Activated CD4-positive, alpha-beta T cell treated with anti-CD3 and anti-CD28 coated beads for 36 hours (primary cell): ENCODE measurements around the gene PPP4C. TPM values are rescaled to one million over a fixed set of nuclear protein-coding genes. Genes with fewer than 3 reads are reported as not detected.
A peak's percentile ranks its signal among the peaks of the same experiment; 100 is the strongest.

ENCODE experiments used
- ATAC-seq: fragments of 200-7000 bp; cut with Tn5 transposase; one replicate; pipeline ENCODE4 v1.10.0; 2021; ENCODE audit warnings: mild to moderate bottlenecking, moderate library complexity
- CTCF ChIA-PET: fragments of 350-600 bp; sonication (Branson Sonifier 250); formaldehyde crosslinking; loops from one replicate; lab custom pipeline; 2021; ENCODE audit warnings: antibody characterized with exemption; lab: Charles Lee
- POLR2A ChIA-PET: fragments of 350-600 bp; sonication (Branson Sonifier 250); formaldehyde crosslinking; loops from one replicate; lab custom pipeline; 2021; ENCODE audit warnings: antibody characterized with exemption, inconsistent platforms; lab: Charles Lee
- DNase-seq: peaks from one replicate; pipeline ENCODE4 v3.0.0-alpha.2; 2020
- H3K27ac Mint-ChIP-seq: one replicate; pipeline ENCODE4 v1.8.0; 2021; ENCODE audit warnings: mixed read lengths
- H3K27me3 Mint-ChIP-seq: one replicate; pipeline ENCODE4 v1.8.0; 2021; ENCODE audit warnings: mixed read lengths
- H3K36me3 Mint-ChIP-seq: one replicate; pipeline ENCODE4 v1.8.0; 2021; ENCODE audit warnings: low read depth, mixed read lengths
- H3K4me1 Mint-ChIP-seq: one replicate; pipeline ENCODE4 v1.8.0; 2021; ENCODE audit warnings: mixed read lengths
- H3K4me3 Mint-ChIP-seq: one replicate; pipeline ENCODE4 v1.8.0; 2021; ENCODE audit warnings: mild to moderate bottlenecking, moderate library complexity, mixed read lengths
- H3K9me3 Mint-ChIP-seq: one replicate; pipeline ENCODE4 v1.8.0; 2021; ENCODE audit warnings: low read depth, mixed read lengths
- intact Hi-C, 2 experiments: fragments of 100-400 bp; cut with DNase I in 1 of 2; cut with micrococcal nuclease in 1 of 2; formaldehyde crosslinking; loops; one replicate each; pipeline versions ENCODE4 v1.14.2 to v1.15.1; 2022 to 2024; cut with DNase I, micrococcal nuclease
- total RNA-seq, 2 experiments: library from RNA; stranded (reverse); gene quantifications; one replicate each; pipeline ENCODE4 v1.2.3, GENCODE V29; 2021

Gene PPP4C
- total RNA-seq, 2 experiments from 2014 or later: 106 to 113 TPM

- no peak overlapping the region for H3K27ac Mint-ChIP-seq
- peak; percentile 84 for ATAC-seq
- ChIA-PET POLR2A (interaction anchor here (1.0 to 1.1 kb wide), 2 partner anchors 10 to 36 kb away, joined by 3 to 7 read pairs; partner anchors contain the start of genes ALDOA and TBX6), CTCF (interaction anchor here (0.7 to 1.8 kb wide), 17 partner anchors 8 to 693 kb away, joined by 3 to 14 read pairs (median 5); partner anchors contain the start of genes ALDOA, PAGR1, PHKG2 and TAOK2)
- no peaks in the 10 kb centered on the region for H3K36me3 Mint-ChIP-seq
- intact Hi-C loops: no loop called here
- peak; percentile 78 for DNase-seq
- peaks cover 2% of the 10 kb centered on the region for H3K27me3 Mint-ChIP-seq
- H3K4me3 Mint-ChIP-seq: peak overlapping the region; percentile 55
- H3K9me3 Mint-ChIP-seq: no peaks in the 10 kb centered on the region
- peaks cover 25% of the 10 kb centered on the region for H3K4me1 Mint-ChIP-seq
These were observed 20.7 kb upstream of the PPP4C start for GRCh38 chr16:30054959-30055553.

DNA sequence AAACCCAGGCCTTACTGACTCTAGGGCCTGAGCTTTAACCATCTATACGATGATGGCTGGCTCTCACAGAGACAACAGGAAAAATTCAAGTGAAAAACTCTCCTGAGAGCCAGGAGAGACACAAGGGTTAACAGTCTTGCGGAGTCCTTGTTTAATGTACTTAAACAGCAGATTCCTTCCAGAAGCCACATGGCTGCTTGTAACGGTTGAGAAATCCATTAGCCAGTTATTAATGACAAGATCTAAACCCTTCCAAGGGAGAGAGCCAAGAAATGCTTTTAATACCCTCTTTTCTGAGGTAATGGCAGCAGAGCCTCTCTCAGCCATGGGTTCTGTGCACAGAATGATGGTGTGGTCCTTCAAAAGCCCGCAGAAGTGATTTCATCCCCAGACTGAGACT, 15.4 kb upstream of the PPP4C start:
- Mint-ChIP-seq H3K27ac (no peak overlapping the region), H3K36me3 (peaks cover 11% of the 10 kb centered on the region), H3K9me3 (no peaks in the 10 kb centered on the region), H3K4me3 (no peak overlapping the region), H3K4me1 (peaks cover 3% of the 10 kb centered on the region), H3K27me3 (no peaks in the 10 kb centered on the region)
- intact Hi-C loops: loop anchor here (10.0 kb wide), 2 partner anchors 344 to 1136 kb away; partner anchors contain the start of genes RABEP2 (in 1 of the 2) and ZNF771 (in 1 of the 2)
- CTCF ChIA-PET: no interaction called here
- DNase-seq: no peak
- POLR2A ChIA-PET: no interaction called here
- ATAC-seq: no peak

DNA sequence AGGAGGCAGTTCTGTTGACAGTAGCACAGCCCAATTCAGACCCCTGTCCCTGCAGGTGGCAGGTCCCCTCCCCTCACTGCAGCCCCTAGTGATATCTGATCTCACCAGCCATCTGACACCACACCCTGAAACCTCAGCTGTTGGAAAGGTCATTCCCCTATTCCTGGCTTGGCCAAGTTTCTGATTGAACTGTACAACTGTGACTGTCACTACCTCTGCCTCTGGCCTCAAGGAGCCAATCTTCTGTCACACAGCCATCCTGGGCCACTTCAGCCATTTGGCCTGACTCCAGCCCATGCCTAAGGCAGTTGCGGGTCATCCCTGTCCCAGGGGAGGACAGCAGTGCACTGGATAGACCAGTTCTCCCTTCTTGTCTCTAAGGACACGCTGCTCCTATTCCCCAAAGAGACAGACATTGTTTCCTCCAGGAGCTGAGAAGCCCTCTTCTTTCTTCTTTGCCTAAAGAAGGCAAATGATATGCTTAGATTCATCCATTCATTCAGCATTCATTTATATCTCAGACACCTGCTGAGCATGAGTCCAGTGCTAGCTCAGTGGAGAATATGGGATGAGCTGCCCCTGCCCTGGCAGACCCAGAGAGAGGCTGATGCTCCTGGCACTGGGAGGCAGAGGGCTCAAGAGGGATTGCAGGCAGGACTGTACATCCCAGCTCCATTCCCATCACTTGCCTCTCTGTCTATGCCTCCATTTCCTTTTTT, 14.8 kb upstream of the PPP4C start:
- Mint-ChIP-seq H3K4me3 (no peak overlapping the region), H3K27ac (no peak overlapping the region), H3K9me3 (no peaks in the 10 kb centered on the region), H3K36me3 (peaks cover 16% of the 10 kb centered on the region), H3K27me3 (no peaks in the 10 kb centered on the region), H3K4me1 (peaks cover 2% of the 10 kb centered on the region)
- no peak for ATAC-seq
- no peak for DNase-seq
- POLR2A ChIA-PET: no interaction called here
- intact Hi-C loops: loop anchor here (10.0 kb wide), 2 partner anchors 344 to 1136 kb away; partner anchors contain the start of genes RABEP2 (in 1 of the 2) and ZNF771 (in 1 of the 2)
- CTCF ChIA-PET: interaction anchor here (1.0 kb wide), 1 partner anchor 17 kb away, joined by 3 read pairs; no protein-coding TSS in a partner anchor

DNA sequence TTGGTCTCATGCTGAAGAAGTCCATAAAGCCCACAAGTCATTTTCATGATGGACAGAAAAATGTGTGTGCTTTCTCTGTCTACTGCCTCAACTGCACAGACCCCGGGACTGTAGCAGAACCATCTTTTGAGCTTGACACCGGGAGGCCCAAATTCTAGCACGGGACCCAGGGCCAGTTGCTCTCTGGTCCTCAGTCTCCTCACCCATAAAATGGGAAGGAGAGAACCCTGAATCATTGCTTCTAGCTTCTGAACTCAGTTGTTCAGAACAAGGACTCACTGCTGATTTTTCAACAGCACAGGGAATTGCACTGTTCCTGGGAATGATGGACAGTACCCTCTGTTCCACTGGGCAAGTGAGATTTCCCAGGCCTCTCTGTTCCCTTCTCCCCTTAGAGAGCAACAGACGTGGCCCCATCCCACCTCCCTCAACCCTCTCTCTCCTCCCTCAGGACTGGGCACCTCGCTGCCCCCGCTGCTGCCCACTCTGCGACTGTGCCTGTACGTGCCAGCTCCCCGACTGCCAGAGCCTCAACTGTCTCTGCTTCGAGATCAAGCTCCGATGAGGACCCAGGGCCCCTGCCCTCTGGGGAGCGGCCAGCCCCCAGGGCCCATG, 12.4 kb upstream of the PPP4C start:
- ChIA-PET CTCF (interaction anchor here (0.5 to 1.2 kb wide), 7 partner anchors 8 to 1217 kb away, joined by 3 to 8 read pairs (median 4); partner anchors contain the start of gene TUFM), POLR2A (interaction anchor here (0.7 kb wide), 1 partner anchor 363 kb away, joined by 3 read pairs; no protein-coding TSS in a partner anchor)
- Mint-ChIP-seq H3K4me3 (peak overlapping the region; percentile 88), H3K27me3 (no peaks in the 10 kb centered on the region), H3K9me3 (no peaks in the 10 kb centered on the region), H3K27ac (peak overlapping the region; percentile 99), H3K36me3 (peaks cover 37% of the 10 kb centered on the region), H3K4me1 (peaks cover 15% of the 10 kb centered on the region)
- no peak for ATAC-seq
- DNase-seq: no peak
- intact Hi-C loops: loop anchor here (10.0 kb wide), 2 partner anchors 341 to 1139 kb away; partner anchors contain the start of genes RABEP2 (in 1 of the 2) and ZNF771 (in 1 of the 2)

DNA sequence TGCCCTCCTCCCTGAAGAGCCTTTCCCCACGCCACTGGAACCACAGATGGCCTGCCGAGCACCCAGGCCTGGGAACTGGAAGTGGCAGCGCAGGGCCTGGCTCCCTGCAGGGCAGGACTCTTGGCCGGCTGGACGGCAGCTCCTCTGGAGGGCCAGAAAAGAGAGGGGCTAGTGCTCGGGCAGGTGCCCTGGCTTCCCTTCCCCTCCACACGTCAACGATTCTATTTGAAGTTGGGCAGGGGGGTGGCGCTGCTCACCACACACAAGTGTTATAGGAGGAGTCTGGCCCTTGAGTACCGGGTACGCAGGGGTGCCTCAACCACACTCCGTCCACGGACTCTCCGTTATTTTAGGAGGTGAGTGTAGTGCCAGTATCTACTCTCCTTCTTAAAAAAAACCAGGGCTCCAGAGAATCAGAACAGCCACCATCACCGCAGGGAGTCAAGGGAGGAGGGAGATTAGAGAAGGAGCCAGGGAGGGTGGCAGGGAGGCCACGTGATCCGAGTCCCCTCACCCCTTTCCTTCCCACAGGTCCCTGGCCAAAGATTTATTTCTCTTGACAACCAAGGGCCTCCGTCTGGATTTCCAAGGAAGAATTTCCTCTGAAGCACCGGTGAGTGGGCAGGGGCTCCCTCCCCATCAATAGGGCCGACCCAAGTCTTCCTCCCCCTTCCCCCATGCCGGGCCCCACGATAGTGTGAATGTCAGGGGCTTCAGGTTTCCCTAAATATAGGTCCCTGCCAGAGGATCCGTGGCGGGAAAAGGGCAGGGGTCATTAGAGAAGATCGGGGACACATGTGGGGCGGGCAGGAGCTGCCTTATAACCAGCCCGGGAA, 11.7 kb upstream of the PPP4C start:
- peak overlapping the region; percentile 88 for H3K4me3 Mint-ChIP-seq
- intact Hi-C loops: loop anchor here (2.0 to 10.0 kb wide), 6 partner anchors 67 to 1139 kb away; partner anchors contain the start of genes ZNF771 (in 2 of the 2), FBRS (in 1 of the 2), INO80E (in 1 of the 2) and ITGAL (in 1 of the 2)
- POLR2A ChIA-PET: interaction anchor here (1.2 to 2.1 kb wide), 3 partner anchors 11 to 119 kb away, joined by 5 to 7 read pairs (median 6); partner anchors contain the start of genes CORO1A and PPP4C
- peaks cover 44% of the 10 kb centered on the region for H3K36me3 Mint-ChIP-seq
- DNase-seq (peak; percentile 85), ATAC-seq (peak; percentile 40)
- peaks cover 22% of the 10 kb centered on the region for H3K4me1 Mint-ChIP-seq
- peak overlapping the region; percentile 99 for H3K27ac Mint-ChIP-seq
- CTCF ChIA-PET: interaction anchor here (0.5 to 1.2 kb wide), 7 partner anchors 9 to 1218 kb away, joined by 3 to 8 read pairs (median 4); partner anchors contain the start of gene TUFM
- H3K9me3 Mint-ChIP-seq: no peaks in the 10 kb centered on the region
- no peaks in the 10 kb centered on the region for H3K27me3 Mint-ChIP-seq

DNA sequence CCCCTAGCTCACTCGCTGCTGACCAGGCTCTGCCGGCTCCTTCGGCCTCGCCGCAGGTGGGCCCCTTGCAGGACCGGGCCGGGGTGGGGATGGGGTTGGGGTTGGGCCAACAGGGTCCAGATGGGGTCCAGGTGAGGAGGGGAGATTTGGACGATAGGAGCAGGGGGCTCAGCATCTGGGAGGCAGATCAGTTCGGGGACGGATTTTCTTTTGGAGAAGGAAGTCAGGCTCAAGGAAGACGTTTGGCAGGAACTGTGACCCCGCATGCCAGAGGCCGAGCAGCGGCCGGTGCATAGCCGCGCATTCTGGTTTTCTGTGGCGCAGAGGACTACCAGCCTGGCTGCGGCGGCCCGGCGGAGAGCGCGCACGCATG, 11.1 kb upstream of the PPP4C start:
- ATAC-seq (no peak), DNase-seq (no peak)
- ChIA-PET POLR2A (interaction anchor here (0.7 to 2.1 kb wide), 8 partner anchors 12 to 342 kb away, joined by 4 to 8 read pairs (median 6); partner anchors contain the start of genes CORO1A and PPP4C), CTCF (interaction anchor here (1.2 to 1.4 kb wide), 2 partner anchors 9 to 11 kb away, joined by 3 to 5 read pairs; no protein-coding TSS in a partner anchor)
- intact Hi-C loops: loop anchor here (1.0 to 10.0 kb wide), 24 partner anchors 11 to 1240 kb away; partner anchors contain the start of genes PPP4C (in 2 of the 2), ZNF771 (in 2 of the 2), CDIPT (in 1 of the 2) and CORO1A (in 1 of the 2)
- peaks cover 28% of the 10 kb centered on the region for H3K4me1 Mint-ChIP-seq
- H3K36me3 Mint-ChIP-seq: peaks cover 50% of the 10 kb centered on the region
- H3K27ac Mint-ChIP-seq: peak overlapping the region; percentile 99
- H3K27me3 Mint-ChIP-seq: no peaks in the 10 kb centered on the region
- H3K4me3 Mint-ChIP-seq: peak overlapping the region; percentile 88
- H3K9me3 Mint-ChIP-seq: no peaks in the 10 kb centered on the region

DNA sequence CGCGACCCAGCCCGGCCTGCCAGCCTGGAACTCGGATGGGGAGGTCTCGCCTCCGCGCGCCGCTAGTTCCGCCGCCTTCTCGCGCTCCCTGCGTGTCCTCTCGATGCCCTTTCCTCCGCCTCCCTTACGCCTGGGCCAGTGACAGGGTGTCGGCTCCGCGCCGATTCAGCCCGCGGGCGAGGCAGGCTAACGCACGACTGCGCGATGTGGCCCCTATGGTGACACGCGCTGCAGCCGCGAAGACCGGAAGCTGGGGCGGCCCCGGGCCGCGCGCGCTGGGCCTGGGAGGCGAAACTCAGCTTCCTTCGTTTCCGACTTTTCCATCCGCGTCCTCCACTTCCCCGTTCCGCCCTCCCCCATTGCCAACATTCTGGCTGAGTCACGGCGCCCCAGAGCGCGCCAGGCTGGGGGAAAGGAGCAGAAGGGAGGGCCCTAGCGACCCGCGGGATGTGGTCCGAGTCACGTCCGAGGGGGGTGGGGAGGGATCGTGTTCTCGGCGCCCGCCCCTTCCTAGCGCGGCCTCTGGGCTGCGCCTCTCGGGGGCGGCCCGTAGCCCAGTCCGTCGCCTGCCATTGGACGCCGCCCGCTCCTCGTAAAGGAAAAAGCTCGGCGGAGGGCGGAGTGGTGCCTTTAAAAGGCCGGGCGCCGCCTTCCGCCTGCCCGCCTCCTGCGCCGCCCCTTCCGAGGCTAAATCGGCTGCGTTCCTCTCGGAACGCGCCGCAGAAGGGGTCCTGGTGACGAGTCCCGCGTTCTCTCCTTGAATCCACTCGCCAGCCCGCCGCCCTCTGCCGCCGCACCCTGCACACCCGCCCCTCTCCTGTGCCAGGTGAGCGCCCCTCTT, 10.5 kb upstream of the PPP4C start, which contains the start of gene ALDOA:
TSS of gene ALDOA (plus strand) at position 659 of the 841 bp plus-strand sequence. CDS start 1,138 bp downstream, outside the sequence.
- Mint-ChIP-seq H3K27me3 (no peaks in the 10 kb centered on the region), H3K36me3 (peaks cover 55% of the 10 kb centered on the region), H3K4me3 (peak within 1 kb of the TSS; percentile 88), H3K9me3 (no peaks in the 10 kb centered on the region), H3K27ac (peak within 1 kb of the TSS; percentile 99), H3K4me1 (peaks cover 31% of the 10 kb centered on the region)
- ChIA-PET CTCF (interaction anchor here (0.6 to 1.4 kb wide), 7 partner anchors 10 to 104 kb away, joined by 3 to 8 read pairs (median 4); partner anchors contain the start of gene TBX6), POLR2A (interaction anchor here (0.5 to 2.1 kb wide), 17 partner anchors 10 to 594 kb away, joined by 3 to 8 read pairs (median 5); partner anchors contain the start of genes CORO1A, HIRIP3, PPP4C and YPEL3)
- intact Hi-C loops: loop anchor here (1.0 to 10.0 kb wide), 24 partner anchors 10 to 1241 kb away; partner anchors contain the start of genes PPP4C (in 2 of the 2), ZNF771 (in 2 of the 2), CDIPT (in 1 of the 2) and CORO1A (in 1 of the 2)
- ATAC-seq (peak; percentile 87), DNase-seq (peak; percentile 99)

- Mint-ChIP-seq H3K4me1 (peaks cover 32% of the 10 kb centered on the region), H3K27me3 (no peaks in the 10 kb centered on the region), H3K36me3 (peaks cover 63% of the 10 kb centered on the region), H3K27ac (peak overlapping the region; percentile 99), H3K4me3 (peak overlapping the region; percentile 88), H3K9me3 (no peaks in the 10 kb centered on the region)
- intact Hi-C loops: loop anchor here (1.0 to 10.0 kb wide), 24 partner anchors 9 to 1242 kb away; partner anchors contain the start of genes PPP4C (in 2 of the 2), ZNF771 (in 2 of the 2), CDIPT (in 1 of the 2) and CORO1A (in 1 of the 2)
- ATAC-seq (no peak), DNase-seq (peak; percentile 70)
- ChIA-PET CTCF (interaction anchor here (0.5 to 1.4 kb wide), 9 partner anchors 9 to 105 kb away, joined by 3 to 8 read pairs (median 4); partner anchors contain the start of gene TBX6), POLR2A (interaction anchor here (0.6 to 2.1 kb wide), 12 partner anchors 10 to 593 kb away, joined by 3 to 8 read pairs (median 4); partner anchors contain the start of genes CORO1A, HIRIP3, PPP4C and YPEL3)
These were observed 9.6 kb upstream of the PPP4C start for GRCh38 chr16:30065943-30066760.
